ENCODE data around the gene SPINK6. TPM values are rescaled to one million over a fixed set of nuclear protein-coding genes. Genes with fewer than 3 reads are reported as not detected.

SPINK6 gene
- polyA plus RNA-seq, 2 of the 4 experiments (the other 2 are of a cell fraction) = 1.0 TPM

DNA sequence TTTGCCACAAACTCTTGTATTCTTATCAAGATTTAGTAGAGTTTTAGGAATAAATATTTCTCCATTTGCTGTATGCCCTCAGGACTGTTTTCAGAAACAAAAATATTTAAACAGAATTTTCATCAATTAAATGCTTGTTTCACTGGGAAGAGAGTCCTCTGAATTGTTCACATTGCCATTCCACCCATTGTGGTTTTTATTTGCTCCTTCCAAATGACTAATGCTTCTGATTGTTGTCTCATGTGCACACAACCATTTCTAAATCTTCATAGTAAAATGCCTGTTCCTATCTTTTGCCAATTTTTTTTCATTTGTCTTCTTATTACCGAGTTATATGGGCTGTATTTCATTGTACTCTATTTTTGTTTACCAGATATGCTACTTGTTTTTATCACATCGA, 46.1 kb downstream of the SPINK6 start:
- Histone ChIP-seq H3K9me3 (no peaks in the 10 kb centered on the region), H3K4me3 (no peak overlapping the region), H3K27ac (no peak overlapping the region), H3K4me1 (no peaks in the 10 kb centered on the region), H3K4me2 (no peak overlapping the region)
- ATAC-seq (no peak), DNase-seq (ENCODE audit: low read depth in 1 of 2, low spot score in 1 of 2) (no peak), FAIRE-seq (no peak)
- TF ChIP-seq RAD21 (conservative IDR thresholded peaks at IDR 0.05 in 1 of 2, IDR thresholded peaks at IDR 0.05 in 1 of 2) (no peak), TP53 (CRISPR knock-in tag; IDR thresholded peaks at IDR 0.05) (no peak), KDM5A (IDR thresholded peaks at IDR 0.05) (no peak), ZNF302 (CRISPR knock-in tag; IDR thresholded peaks at IDR 0.05) (no peak), FOXS1 (CRISPR knock-in tag; IDR thresholded peaks at IDR 0.05) (no peak), NR3C1 (IDR thresholded peaks at IDR 0.05) (no peak), GATA3 (IDR thresholded peaks at IDR 0.05; ENCODE audit: borderline replicate concordance) (no peak), RARB (CRISPR knock-in tag; IDR thresholded peaks at IDR 0.05) (no peak), HOXA7 (CRISPR knock-in tag; IDR thresholded peaks at IDR 0.05) (no peak)
- TF ChIP-seq, protein P1, sequence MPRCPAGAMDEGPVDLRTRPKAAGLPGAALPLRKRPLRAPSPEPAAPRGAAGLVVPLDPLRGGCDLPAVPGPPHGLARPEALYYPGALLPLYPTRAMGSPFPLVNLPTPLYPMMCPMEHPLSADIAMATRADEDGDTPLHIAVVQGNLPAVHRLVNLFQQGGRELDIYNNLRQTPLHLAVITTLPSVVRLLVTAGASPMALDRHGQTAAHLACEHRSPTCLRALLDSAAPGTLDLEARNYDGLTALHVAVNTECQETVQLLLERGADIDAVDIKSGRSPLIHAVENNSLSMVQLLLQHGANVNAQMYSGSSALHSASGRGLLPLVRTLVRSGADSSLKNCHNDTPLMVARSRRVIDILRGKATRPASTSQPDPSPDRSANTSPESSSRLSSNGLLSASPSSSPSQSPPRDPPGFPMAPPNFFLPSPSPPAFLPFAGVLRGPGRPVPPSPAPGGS (IDR thresholded peaks at IDR 0.05) = no peak
- TF ChIP-seq, protein P2, sequence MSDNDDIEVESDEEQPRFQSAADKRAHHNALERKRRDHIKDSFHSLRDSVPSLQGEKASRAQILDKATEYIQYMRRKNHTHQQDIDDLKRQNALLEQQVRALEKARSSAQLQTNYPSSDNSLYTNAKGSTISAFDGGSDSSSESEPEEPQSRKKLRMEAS (IDR thresholded peaks at IDR 0.05) = no peak
- TF ChIP-seq, protein P3, sequence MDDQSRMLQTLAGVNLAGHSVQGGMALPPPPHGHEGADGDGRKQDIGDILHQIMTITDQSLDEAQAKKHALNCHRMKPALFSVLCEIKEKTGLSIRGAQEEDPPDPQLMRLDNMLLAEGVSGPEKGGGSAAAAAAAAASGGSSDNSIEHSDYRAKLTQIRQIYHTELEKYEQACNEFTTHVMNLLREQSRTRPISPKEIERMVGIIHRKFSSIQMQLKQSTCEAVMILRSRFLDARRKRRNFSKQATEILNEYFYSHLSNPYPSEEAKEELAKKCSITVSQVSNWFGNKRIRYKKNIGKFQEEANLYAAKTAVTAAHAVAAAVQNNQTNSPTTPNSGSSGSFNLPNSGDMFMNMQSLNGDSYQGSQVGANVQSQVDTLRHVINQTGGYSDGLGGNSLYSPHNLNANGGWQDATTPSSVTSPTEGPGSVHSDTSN (IDR thresholded peaks at IDR 0.05) = no peak
- TF ChIP-seq, protein P4, sequence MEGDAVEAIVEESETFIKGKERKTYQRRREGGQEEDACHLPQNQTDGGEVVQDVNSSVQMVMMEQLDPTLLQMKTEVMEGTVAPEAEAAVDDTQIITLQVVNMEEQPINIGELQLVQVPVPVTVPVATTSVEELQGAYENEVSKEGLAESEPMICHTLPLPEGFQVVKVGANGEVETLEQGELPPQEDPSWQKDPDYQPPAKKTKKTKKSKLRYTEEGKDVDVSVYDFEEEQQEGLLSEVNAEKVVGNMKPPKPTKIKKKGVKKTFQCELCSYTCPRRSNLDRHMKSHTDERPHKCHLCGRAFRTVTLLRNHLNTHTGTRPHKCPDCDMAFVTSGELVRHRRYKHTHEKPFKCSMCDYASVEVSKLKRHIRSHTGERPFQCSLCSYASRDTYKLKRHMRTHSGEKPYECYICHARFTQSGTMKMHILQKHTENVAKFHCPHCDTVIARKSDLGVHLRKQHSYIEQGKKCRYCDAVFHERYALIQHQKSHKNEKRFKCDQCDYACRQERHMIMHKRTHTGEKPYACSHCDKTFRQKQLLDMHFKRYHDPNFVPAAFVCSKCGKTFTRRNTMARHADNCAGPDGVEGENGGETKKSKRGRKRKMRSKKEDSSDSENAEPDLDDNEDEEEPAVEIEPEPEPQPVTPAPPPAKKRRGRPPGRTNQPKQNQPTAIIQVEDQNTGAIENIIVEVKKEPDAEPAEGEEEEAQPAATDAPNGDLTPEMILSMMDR (IDR thresholded peaks at IDR 0.05) = no peak
- ChIA-PET CTCF (no interaction called here), POLR2A (no interaction called here)
- WGBS (ENCODE audit: missing lambda C conversion rate) = 2% methylated on average over 2 of the region's 2 CpGs

DNA sequence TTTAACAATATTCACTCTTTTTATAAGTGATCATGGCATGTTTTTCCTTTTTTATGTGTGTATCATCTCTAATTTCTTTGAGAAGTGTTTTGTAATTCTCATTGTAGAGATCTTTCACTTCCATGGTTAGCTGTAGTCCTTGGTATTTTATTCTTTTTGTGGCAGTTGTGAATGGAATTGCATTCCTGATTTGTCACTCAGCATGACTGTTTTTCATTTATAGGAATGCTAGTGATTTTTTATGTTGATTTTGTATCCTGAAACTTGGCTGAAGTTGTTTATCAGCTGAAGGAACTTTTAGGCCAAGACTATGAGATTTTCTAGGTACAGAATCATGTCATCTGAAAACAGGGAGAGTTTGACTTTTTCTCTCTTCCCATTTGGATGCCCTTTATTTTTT, 52.6 kb downstream of the SPINK6 start:
- POLR2A ChIA-PET = no interaction called here
- no peak overlapping the region for H3K27ac ChIP-seq

DNA sequence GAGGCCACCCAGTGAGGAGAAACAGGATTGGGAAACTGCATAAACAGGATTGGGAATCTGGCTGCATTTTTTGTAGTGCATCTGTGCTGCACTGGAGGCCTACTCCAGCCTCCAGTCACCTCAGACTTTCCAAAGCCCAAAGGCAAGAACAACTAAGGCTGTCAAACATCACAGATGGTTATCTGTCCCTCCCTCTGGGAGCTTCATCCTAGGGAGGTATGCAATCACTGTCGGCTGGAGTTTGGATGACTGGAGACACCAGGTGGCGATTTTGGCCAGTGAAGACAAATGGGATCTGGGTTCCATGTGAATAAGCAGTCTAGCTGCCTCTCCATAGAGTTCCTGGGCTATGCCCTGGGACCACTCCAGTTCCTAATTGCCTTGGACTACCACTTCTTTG, 56.4 kb downstream of the SPINK6 start:
- no peak for FAIRE-seq
- 18% methylated on average over 2 of the region's 2 CpGs for WGBS (ENCODE audit: missing lambda C conversion rate)
- Histone ChIP-seq H3K27ac (no peak overlapping the region), H3K4me1 (no peaks in the 10 kb centered on the region), H3K4me2 (no peak overlapping the region), H3K9me3 (no peaks in the 10 kb centered on the region), H3K4me3 (no peak overlapping the region)
- DNase-seq (ENCODE audit: low read depth in 1 of 2, low spot score in 1 of 2) = no peak
- CTCF ChIA-PET = no interaction called here
- POLR2A ChIA-PET = no interaction called here
- ATAC-seq = no peak
- TF ChIP-seq, protein P5, sequence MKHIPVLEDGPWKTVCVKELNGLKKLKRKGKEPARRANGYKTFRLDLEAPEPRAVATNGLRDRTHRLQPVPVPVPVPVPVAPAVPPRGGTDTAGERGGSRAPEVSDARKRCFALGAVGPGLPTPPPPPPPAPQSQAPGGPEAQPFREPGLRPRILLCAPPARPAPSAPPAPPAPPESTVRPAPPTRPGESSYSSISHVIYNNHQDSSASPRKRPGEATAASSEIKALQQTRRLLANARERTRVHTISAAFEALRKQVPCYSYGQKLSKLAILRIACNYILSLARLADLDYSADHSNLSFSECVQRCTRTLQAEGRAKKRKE (CRISPR knock-in tag; IDR thresholded peaks at IDR 0.05; ENCODE audit: low read depth) = no peak
- TF ChIP-seq NPAS2 (CRISPR knock-in tag; IDR thresholded peaks at IDR 0.05; ENCODE audit: borderline replicate concordance) (no peak), HEYL (CRISPR knock-in tag; IDR thresholded peaks at IDR 0.05) (no peak), RFX5 (IDR thresholded peaks at IDR 0.05) (no peak), TFCP2L1 (CRISPR knock-in tag; IDR thresholded peaks at IDR 0.05) (no peak), PHF8 (IDR thresholded peaks at IDR 0.05; ENCODE audit: borderline replicate concordance, low read depth) (no peak), KDM5A (IDR thresholded peaks at IDR 0.05) (no peak), HOXB13 (CRISPR knock-in tag; IDR thresholded peaks at IDR 0.05; ENCODE audit: low read depth) (no peak), NFE2L2 (conservative IDR thresholded peaks at IDR 0.05; ENCODE audit: low read length) (no peak)

More for the DNA sequence above, 52.6 kb downstream of the SPINK6 start:
- CTCF ChIA-PET = no interaction called here
- TF ChIP-seq, protein P2 (IDR thresholded peaks at IDR 0.05) = no peak
- no peak for TF ChIP-seq RCOR1 (IDR thresholded peaks at IDR 0.05; ENCODE audit: low read depth, low read length)
- no peak for TF ChIP-seq CHD2 (IDR thresholded peaks at IDR 0.05; ENCODE audit: low read length, partially characterized antibody)
- no peak for TF ChIP-seq CBX8 (IDR thresholded peaks at IDR 0.05)
- no peak for TF ChIP-seq RFX5 (IDR thresholded peaks at IDR 0.05)
- TF ChIP-seq MAFK (IDR thresholded peaks at IDR 0.05; ENCODE audit: partially characterized antibody) = no peak
- no peak for TF ChIP-seq ZSCAN20 (CRISPR knock-in tag; IDR thresholded peaks at IDR 0.05)
- TF ChIP-seq FOXS1 (CRISPR knock-in tag; IDR thresholded peaks at IDR 0.05) = no peak
- no peak for TF ChIP-seq HDAC2 (IDR thresholded peaks at IDR 0.05)
- no peak for TF ChIP-seq KDM1A (IDR thresholded peaks at IDR 0.05; ENCODE audit: low read depth)
- no peak for TF ChIP-seq ZNF302 (CRISPR knock-in tag; IDR thresholded peaks at IDR 0.05)
- no peak for TF ChIP-seq POLR2A (IDR thresholded peaks at IDR 0.05; ENCODE audit: low read length)
- TF ChIP-seq NFE2L2 (conservative IDR thresholded peaks at IDR 0.05; ENCODE audit: low read length) = no peak
- TF ChIP-seq POLR2AphosphoS2 (conservative IDR thresholded peaks at IDR 0.05; ENCODE audit: low read length) = no peak
- TF ChIP-seq, protein P6, sequence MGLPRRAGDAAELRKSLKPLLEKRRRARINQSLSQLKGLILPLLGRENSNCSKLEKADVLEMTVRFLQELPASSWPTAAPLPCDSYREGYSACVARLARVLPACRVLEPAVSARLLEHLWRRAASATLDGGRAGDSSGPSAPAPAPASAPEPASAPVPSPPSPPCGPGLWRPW (IDR thresholded peaks at IDR 0.05) = no peak
- TF ChIP-seq EHF (CRISPR knock-in tag; IDR thresholded peaks at IDR 0.05) = no peak
- no peak for TF ChIP-seq RARB (CRISPR knock-in tag; IDR thresholded peaks at IDR 0.05)
- ATAC-seq (no peak), FAIRE-seq (no peak), DNase-seq (ENCODE audit: low read depth in 1 of 2, low spot score in 1 of 2) (no peak)
- H3K4me2 ChIP-seq = no peak overlapping the region
- H3K4me1 ChIP-seq = no peaks in the 10 kb centered on the region
- H3K4me3 ChIP-seq = no peak overlapping the region
- H3K9me3 ChIP-seq = no peaks in the 10 kb centered on the region
